GM12878 (cell line): ENCODE results near the gene HAPSTR1. TPM values are rescaled to one million over a fixed set of nuclear protein-coding genes. Genes with fewer than 3 reads are reported as not detected.
A peak's percentile ranks its signal among the peaks of the same experiment; 100 is the strongest.

ENCODE experiments used
- ATAC-seq: fragments of 200-7000 bp; cut with Tn5 transposase; 3 replicates; pipeline ENCODE4 v1.9.1; 2020; ENCODE audit warnings: mild to moderate bottlenecking, moderate library complexity
- BruUV-seq: library from RNA; stranded (reverse); fragments of 400-500 nt; replicated peaks from 2 replicates; lab custom pipeline; 2021; lab: Mats Ljungman, UMichigan
- CTCF ChIA-PET: fragments of 300-600 bp; sonication (Branson Sonifier 250); formaldehyde crosslinking; extraction: SDS; loops from one replicate; lab custom pipeline; 2021; ENCODE audit warnings: inconsistent platforms; lab: Yijun Ruan, JAX
- POLR2A ChIA-PET: fragments of 350-600 bp; formaldehyde crosslinking; extraction: SDS; loops from one replicate; lab custom pipeline; 2021; ENCODE audit warnings: inconsistent platforms; lab: Charles Lee
- RAD21 ChIA-PET: fragments of 300-600 bp; sonication (Branson Sonifier 250); formaldehyde crosslinking; loops from one replicate; lab custom pipeline; 2023; ENCODE audit warnings: antibody characterized with exemption; ENCODE audit not compliant: unreplicated experiment; lab: Charles Lee
- SMC1A ChIA-PET: fragments of 300-600 bp; sonication (Branson Sonifier 250); formaldehyde crosslinking; loops from one replicate; lab custom pipeline; 2023; ENCODE audit not compliant: unreplicated experiment, uncharacterized antibody; lab: Charles Lee
- DNase-seq: peaks from one replicate; pipeline ENCODE4 v3.0.0-alpha.2; 2011; ENCODE audit warnings: low read depth, low spot score
- FAIRE-seq: peaks from 3 replicates; lab custom pipeline; 2011; peaks lifted over from hg19 to GRCh38; lab: Jason Lieb, UNC
- H2AFZ ChIP-seq: 2 replicates; pipeline ENCODE4 v1.6.0; 2011; ENCODE audit warnings: low read depth, low read length, control low read depth; ENCODE audit not compliant: control insufficient read depth
- H3K27ac ChIP-seq: 2 replicates; pipeline ENCODE4 v1.5.1; 2011; ENCODE audit warnings: control low read depth; ENCODE audit not compliant: control insufficient read depth, insufficient read depth
- H3K27me3 ChIP-seq, 2 experiments: replicated peaks in 1 of 2; 2 replicates each; pipeline versions ENCODE4 v1.6.0 to v1.6.1; 2011; ENCODE audit warnings: low read length in 1 of 2; ENCODE audit not compliant: control insufficient read depth in 2 of 2, insufficient read depth in 2 of 2
- H3K36me3 ChIP-seq, 2 experiments: 2 replicates each; pipeline ENCODE4 v1.5.1; 2011; ENCODE audit warnings: low read length in 1 of 2; ENCODE audit not compliant: control insufficient read depth in 2 of 2, insufficient read depth in 2 of 2
- H3K4me1 ChIP-seq: 2 replicates; pipeline ENCODE4 v1.6.1; 2011; ENCODE audit warnings: mild to moderate bottlenecking, low read length, moderate library complexity, mixed read lengths; ENCODE audit not compliant: control insufficient read depth, insufficient read depth
- H3K4me2 ChIP-seq: 2 replicates; pipeline ENCODE4 v1.6.0; 2011; ENCODE audit warnings: control low read depth; ENCODE audit not compliant: control insufficient read depth, insufficient read depth
- H3K4me3 ChIP-seq: fragments of 200-600 bp; sonication (generic); 2 replicates; pipeline ENCODE4 v1.5.1; 2016
- H3K79me2 ChIP-seq: 2 replicates; pipeline ENCODE4 v1.6.0; 2011; ENCODE audit warnings: low read length; ENCODE audit not compliant: control insufficient read depth, insufficient read depth
- H3K9ac ChIP-seq: 2 replicates; pipeline ENCODE4 v1.8.0; 2011; ENCODE audit warnings: low read length, control low read depth, mixed read lengths; ENCODE audit not compliant: control insufficient read depth, insufficient read depth
- H3K9me3 ChIP-seq: replicated peaks from 3 replicates; pipeline ENCODE4 v1.5.1; 2011; ENCODE audit warnings: mild to moderate bottlenecking, low read length; ENCODE audit not compliant: control insufficient read depth, insufficient read depth
- H4K20me1 ChIP-seq: 2 replicates; pipeline ENCODE4 v1.6.0; 2011; ENCODE audit not compliant: control insufficient read depth, insufficient read depth
- ATF3 ChIP-seq: IDR thresholded peaks from 2 replicates; pipeline ENCODE4 v1.6.1; 2011; ENCODE audit warnings: low read depth, mild to moderate bottlenecking, low read length, moderate library complexity, borderline replicate concordance; ENCODE audit errors: extremely low read depth
- BACH1 ChIP-seq: fragments of 450-650 bp; IDR thresholded peaks from 2 replicates; pipeline ENCODE4 v1.6.1; 2017; ENCODE audit warnings: mild to moderate bottlenecking, borderline replicate concordance
- BHLHE40 ChIP-seq, 2 experiments: fragments of 450-650 bp in 1 of 2; IDR thresholded peaks; 2 replicates each; pipeline ENCODE4 v1.6.1; 2011 to 2017; ENCODE audit warnings: low read depth in 2 of 2, borderline replicate concordance in 1 of 2, improper control_type of control experiment in 1 of 2, low read length in 1 of 2, mild to moderate bottlenecking in 1 of 2
- CEBPB ChIP-seq, 2 experiments: fragments of 150-350 bp in 1 of 2; IDR thresholded peaks; 2 replicates each; pipeline ENCODE4 v1.6.1; 2012 to 2014; ENCODE audit warnings: low read depth in 2 of 2, low read length in 2 of 2, borderline replicate concordance in 1 of 2, inconsistent platforms in 1 of 2
- CEBPZ ChIP-seq: fragments of 150-350 bp; IDR thresholded peaks from 2 replicates; pipeline ENCODE4 v1.6.1; 2016; ENCODE audit warnings: low read depth, low read length
- CHD4 ChIP-seq: fragments of 200-600 bp; sonication (generic); IDR thresholded peaks from 2 replicates; pipeline ENCODE4 v1.6.1; 2016; ENCODE audit warnings: mild to moderate bottlenecking
- DPF2 ChIP-seq: fragments of 450-650 bp; IDR thresholded peaks from 2 replicates; pipeline ENCODE4 v1.6.1; 2017; ENCODE audit warnings: mild to moderate bottlenecking
- ESRRA ChIP-seq: IDR thresholded peaks from 2 replicates; pipeline ENCODE4 v1.6.1; 2012; ENCODE audit warnings: mild to moderate bottlenecking, low read length, improper control_type of control experiment
- IRF5 ChIP-seq: fragments of 450-650 bp; IDR thresholded peaks from 2 replicates; pipeline ENCODE4 v1.6.1; 2017; ENCODE audit warnings: borderline replicate concordance
- JUNB ChIP-seq: IDR thresholded peaks from 2 replicates; pipeline ENCODE4 v1.6.1; 2016; ENCODE audit warnings: antibody characterized with exemption, mild to moderate bottlenecking
- KDM1A ChIP-seq: fragments of 200-600 bp; sonication (generic); IDR thresholded peaks from 2 replicates; pipeline ENCODE4 v1.6.1; 2016; ENCODE audit warnings: borderline replicate concordance
- NR2C1 ChIP-seq: fragments of 450-650 bp; IDR thresholded peaks from 2 replicates; pipeline ENCODE4 v1.6.1; 2017; ENCODE audit warnings: antibody characterized with exemption, mild to moderate bottlenecking, moderate library complexity
- RFX5 ChIP-seq: IDR thresholded peaks from 2 replicates; pipeline ENCODE4 v1.6.1; 2011; ENCODE audit warnings: low read depth, low read length, improper control_type of control experiment
- TARDBP ChIP-seq: IDR thresholded peaks from 2 replicates; pipeline ENCODE4 v1.6.1; 2016; ENCODE audit warnings: borderline replicate concordance
- TCF3 ChIP-seq: IDR thresholded peaks from 2 replicates; pipeline ENCODE4 v1.6.1; 2012; ENCODE audit warnings: low read depth, mild to moderate bottlenecking, low read length, borderline replicate concordance; ENCODE audit not compliant: insufficient read depth
- WRNIP1 ChIP-seq: IDR thresholded peaks from 2 replicates; pipeline ENCODE4 v1.6.1; 2011; ENCODE audit warnings: low read depth, low read length, improper control_type of control experiment, borderline replicate concordance
- YY1 ChIP-seq: IDR thresholded peaks from 2 replicates; pipeline ENCODE4 v1.6.1; 2011; ENCODE audit warnings: low read depth, mild to moderate bottlenecking, low read length
- WGBS: methylation state at CpG from one replicate; pipeline ENCODE4 v1.1.6; 2016; ENCODE audit warnings: low lambda C conversion rate; ENCODE audit not compliant: insufficient replicate concordance, insufficient coverage; ENCODE audit errors: missing lambda C conversion rate; 5-methylcytosine and 5-hydroxymethylcytosine counted together
- in situ Hi-C: fragments of 300-500 bp; cut with MboI; formaldehyde crosslinking; loops from 9 replicates; pipeline ENCODE4 v1.14.3; 2018; ENCODE audit warnings: mixed read lengths
- intact Hi-C: fragments of 100-400 bp; cut with micrococcal nuclease; formaldehyde crosslinking; loops from one replicate; pipeline ENCODE4 v1.14.2; 2022; ENCODE audit not compliant: unreplicated experiment
- polyA plus RNA-seq, 11 experiments: library from polyadenylated mRNA; depleted of rRNA in 4 of 11; unstranded in 6 of 11; stranded (reverse) in 5 of 11; fragments of >200 nt; fragmentation: Nextera tagmentation in 4 of 11; fragmentation: Illumina TruSeq in 1 of 11; extraction: Ambion mirVana in 4 of 11; extraction: Trizol in 1 of 11; gene quantifications; 1 replicate in 1 of 11; 2 replicates in 10 of 11; pipeline versions ENCODE4 v1.2.1 to v1.2.3, GENCODE V29; 2011 to 2016; ENCODE audit warnings: inconsistent platforms in 2 of 11, missing spikeins in 2 of 11, low read depth in 1 of 11
- total RNA-seq, 4 experiments: library from RNA; depleted of rRNA in 3 of 4; stranded (reverse); fragments of >200 nt in 3 of 4; fragmentation: Illumina TruSeq in 1 of 4; extraction: Trizol in 1 of 4; gene quantifications; 2 replicates each; pipeline versions ENCODE4 v1.2.1 to v1.2.3, GENCODE V29; 2013 to 2021

Gene HAPSTR1
- total and polyA plus RNA-seq, 10 of the 15 experiments (the other 5 are each of a cell fraction or from before 2014, with no cell fraction given): 8.7 to 52.5 (median 23.1) TPM

GRCh38 chr16:9089660-9090059 lies 1.8 kb upstream of the HAPSTR1 start (continued):
- no peak for TF ChIP-seq ATF3
- TF ChIP-seq TARDBP: no peak

- TSS peak; percentile 99 for BruUV-seq
- H3K27me3 ChIP-seq: no peaks in the 10 kb centered on the region
- ATAC-seq: peak; percentile 4
- no peaks in the 10 kb centered on the region for H3K36me3 ChIP-seq
- peaks cover 47% of the 10 kb centered on the region for H3K79me2 ChIP-seq
- DNase-seq: no peak
- peak overlapping the region; percentile 73 for H3K4me3 ChIP-seq
- peak overlapping the region; percentile 84 for H2AFZ ChIP-seq
- no peak for FAIRE-seq
- in situ Hi-C loops: no loop called here
- ChIA-PET POLR2A (interaction anchor here (0.5 to 2.4 kb wide), 10 partner anchors 10 to 1425 kb away, joined by 3 to 8 read pairs (median 4); partner anchors contain the start of gene CARHSP1), RAD21 (interaction anchor here (0.7 to 2.4 kb wide), 11 partner anchors 9 to 222 kb away, joined by 3 to 15 read pairs (median 5); partner anchors contain the start of gene CARHSP1), CTCF (interaction anchor here (0.6 to 2.5 kb wide), 5 partner anchors 9 to 199 kb away, joined by 3 to 8 read pairs (median 3); no protein-coding TSS in a partner anchor), SMC1A (interaction anchor here (0.7 to 1.9 kb wide), 3 partner anchors 12 to 37 kb away, joined by 3 to 9 read pairs (median 3); no protein-coding TSS in a partner anchor)
- H3K4me1 ChIP-seq: peaks cover 6% of the 10 kb centered on the region
- H3K27ac ChIP-seq: peak overlapping the region; percentile 84
- WGBS: 6% methylated on average over 73 of the region's 85 CpGs
- H4K20me1 ChIP-seq: peaks cover 9% of the 10 kb centered on the region
- peak overlapping the region; percentile 82 for H3K9ac ChIP-seq
- no peaks in the 10 kb centered on the region for H3K9me3 ChIP-seq
- peak overlapping the region; percentile 91 for H3K4me2 ChIP-seq
- intact Hi-C loops: loop anchor here (2.0 to 5.0 kb wide), 3 partner anchors 44 to 293 kb away; partner anchors contain the start of genes PMM2, TMEM186 and USP7
- TF ChIP-seq ESRRA (no peak), JUNB (no peak), RFX5 (no peak), YY1 (no peak), CHD4 (no peak), CEBPZ (no peak), NR2C1 (no peak), BACH1 (peak; percentile 82), WRNIP1 (no peak), CEBPB (IDR thresholded peaks at IDR 0.05; ENCODE audit: borderline replicate concordance in 1 of 2, low read depth in 2 of 2, low read length in 2 of 2) (no peak), DPF2 (peak; percentile 71; the same call in 1 of the 2 replicates), KDM1A (no peak), IRF5 (no peak), TCF3 (no peak), BHLHE40 (IDR thresholded peaks at IDR 0.05; ENCODE audit: borderline replicate concordance in 1 of 2, low read depth in 2 of 2, low read length in 1 of 2) (peak in 1 of 2 experiments; percentile 87; a peak in 2 of 4 replicates)
Measured at GRCh38 chr16:9090101-9090959, 1.1 kb upstream of the HAPSTR1 start.
